PC-9 (cell line): Measurements from ENCODE around the gene HCRT.
"Not testable (repeated sequence)": the region's sequence is repeated elsewhere in the genome, so short reads cannot be mapped to it uniquely, and the experiment has no call there.

Experiments used
- EZH2 ChIP-seq: fragments of 200-600 bp; sonication (generic); IDR thresholded peaks from 2 replicates; pipeline ENCODE4 v1.8.0; 2017; ENCODE audit warnings: antibody characterized with exemption, low read depth
- TF ChIP-seq, protein P1 (sequence below): fragments of 200-600 bp; sonication (generic); conservative IDR thresholded peaks from 2 replicates; pipeline ENCODE4 v1.6.1; 2017; ENCODE audit warnings: mixed run types, antibody characterized with exemption, mild to moderate bottlenecking, moderate library complexity

GRCh38 chr17:42186191-42186590 is 939 bp upstream of the HCRT start:
- TF ChIP-seq, protein P1, sequence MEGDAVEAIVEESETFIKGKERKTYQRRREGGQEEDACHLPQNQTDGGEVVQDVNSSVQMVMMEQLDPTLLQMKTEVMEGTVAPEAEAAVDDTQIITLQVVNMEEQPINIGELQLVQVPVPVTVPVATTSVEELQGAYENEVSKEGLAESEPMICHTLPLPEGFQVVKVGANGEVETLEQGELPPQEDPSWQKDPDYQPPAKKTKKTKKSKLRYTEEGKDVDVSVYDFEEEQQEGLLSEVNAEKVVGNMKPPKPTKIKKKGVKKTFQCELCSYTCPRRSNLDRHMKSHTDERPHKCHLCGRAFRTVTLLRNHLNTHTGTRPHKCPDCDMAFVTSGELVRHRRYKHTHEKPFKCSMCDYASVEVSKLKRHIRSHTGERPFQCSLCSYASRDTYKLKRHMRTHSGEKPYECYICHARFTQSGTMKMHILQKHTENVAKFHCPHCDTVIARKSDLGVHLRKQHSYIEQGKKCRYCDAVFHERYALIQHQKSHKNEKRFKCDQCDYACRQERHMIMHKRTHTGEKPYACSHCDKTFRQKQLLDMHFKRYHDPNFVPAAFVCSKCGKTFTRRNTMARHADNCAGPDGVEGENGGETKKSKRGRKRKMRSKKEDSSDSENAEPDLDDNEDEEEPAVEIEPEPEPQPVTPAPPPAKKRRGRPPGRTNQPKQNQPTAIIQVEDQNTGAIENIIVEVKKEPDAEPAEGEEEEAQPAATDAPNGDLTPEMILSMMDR, result not testable (repeated sequence)
- not testable (repeated sequence) for TF ChIP-seq EZH2
